Measurements from ENCODE around the gene ZBTB20.

ZBTB20 gene

DNA sequence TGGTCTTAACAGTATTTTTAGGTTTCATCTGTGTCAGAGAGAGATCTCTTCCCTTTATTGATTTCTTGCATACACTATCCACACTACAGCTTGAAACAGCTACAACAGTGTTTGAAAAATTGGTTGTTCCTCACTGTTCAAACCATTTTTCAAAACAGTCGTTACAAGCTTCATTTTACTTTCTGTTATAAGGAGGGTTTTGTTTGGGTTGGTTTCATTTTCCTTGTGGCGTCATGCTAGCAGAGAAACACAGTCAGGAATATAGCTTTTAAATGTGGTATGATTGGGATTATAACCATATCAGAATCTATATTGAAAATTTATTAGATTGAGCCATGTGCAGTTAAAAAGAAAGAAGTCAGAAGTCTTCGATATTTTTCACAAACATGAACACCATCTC, 400.6 kb downstream of the ZBTB20 start:
- DNase-seq, result no peak

DNA sequence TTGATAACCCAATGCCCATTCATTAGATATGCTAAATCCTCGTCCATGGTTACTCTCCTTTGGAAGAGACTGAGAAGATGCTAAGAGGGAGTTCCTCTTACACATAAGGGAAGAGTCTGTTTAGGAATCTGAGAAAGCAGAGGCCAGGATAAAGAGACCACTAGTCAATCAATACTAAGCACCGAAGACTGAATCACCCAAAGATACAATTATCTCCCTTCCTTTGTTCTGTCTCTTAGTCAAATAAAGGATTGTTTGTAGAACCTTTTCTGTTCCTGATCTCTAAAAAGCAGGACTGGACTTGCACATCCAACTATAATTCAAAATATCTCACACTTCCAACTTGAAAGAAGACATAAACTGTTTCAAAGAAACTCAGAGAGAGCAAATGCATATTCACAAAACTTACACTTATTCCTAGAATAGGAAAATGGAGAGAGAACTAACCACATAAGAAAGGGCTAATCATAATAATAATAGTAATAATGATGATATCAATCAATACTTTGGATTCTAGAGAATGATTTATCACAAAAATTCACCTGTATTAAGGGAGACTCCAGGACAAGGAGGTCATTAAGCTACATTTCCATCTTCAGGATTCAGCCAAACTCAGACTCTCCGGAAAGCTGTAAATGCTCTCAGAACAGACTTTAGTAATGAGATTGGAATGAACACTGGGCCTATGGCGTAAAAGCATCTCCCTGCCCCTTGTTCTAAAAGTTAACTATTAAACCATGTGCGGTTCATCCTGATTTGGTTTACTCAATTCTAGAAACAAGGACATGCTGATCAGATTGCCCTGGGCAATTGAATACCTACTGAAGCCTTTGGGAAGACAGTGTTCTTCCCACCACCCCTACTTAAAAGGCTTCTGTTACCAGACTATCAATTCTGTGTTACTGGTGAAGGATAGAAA, 401.5 kb downstream of the ZBTB20 start:
- DNase-seq, result no peak

DNA sequence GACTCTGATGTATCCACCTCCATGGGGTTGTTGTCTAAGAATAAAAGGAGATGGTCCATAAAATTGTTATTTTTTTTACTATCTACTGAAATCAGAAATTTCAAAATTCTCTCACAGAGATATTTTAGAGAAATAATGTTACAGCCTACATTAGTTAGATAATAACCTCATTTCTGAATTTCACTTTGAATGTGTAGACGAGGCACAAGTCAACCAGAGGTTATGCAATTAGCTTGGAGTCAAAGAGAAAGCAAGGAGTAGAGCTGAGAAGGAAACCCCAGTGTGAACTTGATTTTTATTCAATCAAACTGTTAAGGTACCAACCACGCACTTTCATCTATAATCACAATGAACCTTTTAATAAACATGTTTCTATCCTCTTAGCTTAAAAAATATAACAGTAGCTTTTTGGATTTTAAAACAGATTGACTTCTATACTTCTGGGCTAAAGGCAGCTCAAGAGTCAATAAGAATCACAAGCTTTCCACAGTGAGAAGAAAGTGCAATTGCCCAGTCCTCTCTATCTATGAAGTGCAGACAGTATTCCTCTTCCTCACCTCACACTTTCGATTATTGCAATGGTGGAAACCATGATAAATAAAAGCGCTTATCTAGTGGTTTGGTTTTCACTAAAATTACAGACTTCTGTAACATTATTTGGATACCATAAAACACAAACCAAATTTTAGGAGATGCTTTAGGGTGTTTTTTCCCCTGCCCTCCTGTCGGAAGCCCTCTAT, 403.2 kb downstream of the ZBTB20 start:
- no peak for DNase-seq

DNA sequence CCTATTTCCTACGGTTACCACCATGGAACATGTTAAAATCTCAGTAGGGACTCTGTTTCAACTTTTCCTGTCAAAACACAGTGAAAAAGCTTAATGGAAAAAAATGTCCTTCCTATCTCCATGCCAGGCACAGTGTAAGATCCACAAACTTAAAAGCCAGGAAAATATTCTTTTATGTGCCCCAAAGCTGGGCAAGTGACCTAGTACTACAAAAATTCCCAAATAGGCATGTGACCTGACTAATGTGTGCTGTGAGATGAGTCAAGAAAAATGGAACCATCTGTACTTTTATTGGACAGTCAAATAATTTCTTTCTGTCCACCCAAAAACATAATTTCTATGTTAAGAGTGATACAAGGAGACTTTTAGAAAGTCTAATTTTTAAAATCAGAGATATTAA, 406.0 kb downstream of the ZBTB20 start:
- DNase-seq, result no peak

DNA sequence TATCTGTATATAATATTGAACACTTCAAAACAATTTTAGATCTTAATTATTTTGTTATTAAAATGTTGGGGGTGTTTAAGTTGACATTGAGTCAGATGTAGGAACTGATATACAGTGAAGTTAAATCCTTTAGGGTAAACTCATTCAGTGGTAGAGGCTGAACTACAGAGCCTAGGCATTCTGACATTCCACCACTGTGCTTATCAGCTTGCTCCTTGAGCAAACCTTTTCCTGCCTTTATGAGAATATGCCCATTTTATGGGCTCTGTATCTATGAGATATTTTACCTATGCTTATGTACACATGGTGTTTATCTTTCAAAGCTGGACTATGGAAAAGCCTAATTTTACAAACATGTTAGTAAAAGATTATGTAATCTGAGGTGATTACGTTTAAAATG, 407.5 kb downstream of the ZBTB20 start:
- DNase-seq, result no peak

DNA sequence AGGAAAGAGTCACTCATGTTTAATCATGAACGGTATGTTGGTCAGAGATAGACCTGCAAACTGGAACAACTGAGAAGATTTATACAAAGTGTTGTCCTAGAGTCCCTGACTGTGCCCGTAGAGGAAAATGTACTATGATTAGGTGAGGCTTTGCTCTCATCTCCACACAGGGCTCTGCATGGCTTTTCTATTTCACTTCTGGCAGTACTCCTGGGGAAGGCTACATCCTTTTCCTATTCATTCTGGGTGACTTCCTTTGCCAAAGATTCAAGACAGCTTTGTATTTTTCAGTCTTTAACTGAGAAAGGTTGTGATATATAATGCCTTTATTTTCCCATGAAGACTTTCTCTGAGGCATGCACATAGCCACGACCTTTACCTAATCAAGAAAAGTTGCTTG, 414.7 kb downstream of the ZBTB20 start:
- DNase-seq, result no peak

DNA sequence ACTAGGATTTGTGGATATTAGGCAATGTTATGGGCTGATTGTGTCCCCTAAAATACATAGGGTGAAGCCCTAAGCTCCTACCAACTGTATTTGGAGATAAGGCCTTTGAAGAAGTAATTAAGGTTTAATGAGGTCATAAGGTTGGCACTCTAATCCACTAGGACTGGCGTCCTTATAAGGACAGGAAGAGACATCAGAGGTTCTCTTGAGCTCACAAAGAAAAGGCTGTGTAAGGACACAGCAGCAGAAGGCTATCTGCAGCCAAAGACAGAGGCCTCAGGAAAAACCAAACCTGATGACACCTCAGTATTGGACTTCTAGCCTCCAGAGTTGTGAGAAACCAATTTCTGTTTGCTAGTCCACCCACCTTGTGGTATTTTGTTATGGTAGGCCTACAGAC, 416.7 kb downstream of the ZBTB20 start:
- DNase-seq, result no peak

DNA sequence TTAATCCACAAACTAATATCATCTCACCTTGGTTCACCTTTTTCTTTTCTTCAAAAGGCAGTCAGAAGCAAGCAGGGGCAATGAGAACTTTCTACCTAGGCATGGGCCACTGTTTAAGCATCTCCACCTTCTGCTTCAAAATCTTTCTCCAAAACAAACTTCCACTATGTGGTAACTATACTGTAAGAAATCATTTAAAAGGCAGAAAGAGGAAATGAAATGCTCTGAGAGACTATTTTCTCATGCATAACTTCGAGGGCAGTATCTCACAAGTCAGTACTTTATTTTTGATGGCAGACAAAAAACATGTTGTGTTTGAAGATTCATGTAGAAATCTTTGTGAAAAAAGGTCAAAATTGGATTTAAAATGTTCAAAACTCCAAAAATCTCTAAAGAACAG, 419.7 kb downstream of the ZBTB20 start:
- DNase-seq, result no peak

DNA sequence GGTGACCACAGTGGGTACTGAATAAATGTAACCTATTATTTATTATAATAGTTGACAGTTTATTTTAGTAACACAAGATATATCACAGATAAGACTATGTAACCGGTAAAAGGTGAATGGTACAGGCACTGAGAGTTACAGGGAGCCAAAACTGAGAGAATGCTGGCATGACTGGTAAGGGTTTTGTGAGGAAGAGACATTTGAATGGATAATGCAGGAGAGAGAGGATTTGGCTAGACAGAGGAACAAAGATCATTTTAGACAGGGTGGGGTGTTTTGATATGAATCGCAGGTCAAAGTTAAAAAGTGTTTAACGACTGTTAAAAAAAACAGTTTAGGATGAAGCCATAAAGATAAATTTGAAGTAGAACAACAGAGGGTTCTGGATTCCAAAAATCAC, 421.1 kb downstream of the ZBTB20 start:
- DNase-seq, result no peak

DNA sequence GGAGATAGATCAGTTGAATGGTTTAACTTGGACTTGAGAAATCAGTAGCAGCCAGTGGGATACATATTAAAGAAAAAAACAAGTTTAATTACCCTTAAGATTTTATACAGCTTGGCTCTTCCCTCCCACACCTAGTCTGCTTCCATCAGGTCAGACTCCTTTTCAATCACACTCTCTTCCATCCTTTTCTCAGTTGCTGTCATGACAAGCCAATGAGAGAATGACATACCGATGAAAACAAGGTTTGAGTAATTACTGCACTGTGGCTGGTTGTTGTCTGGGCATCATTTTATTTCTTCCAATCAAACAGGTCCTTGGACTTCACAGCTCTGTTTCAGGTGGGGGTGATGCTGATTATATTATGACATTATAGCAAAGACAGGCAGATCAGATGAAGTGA, 424.6 kb downstream of the ZBTB20 start:
- DNase-seq, result no peak

DNA sequence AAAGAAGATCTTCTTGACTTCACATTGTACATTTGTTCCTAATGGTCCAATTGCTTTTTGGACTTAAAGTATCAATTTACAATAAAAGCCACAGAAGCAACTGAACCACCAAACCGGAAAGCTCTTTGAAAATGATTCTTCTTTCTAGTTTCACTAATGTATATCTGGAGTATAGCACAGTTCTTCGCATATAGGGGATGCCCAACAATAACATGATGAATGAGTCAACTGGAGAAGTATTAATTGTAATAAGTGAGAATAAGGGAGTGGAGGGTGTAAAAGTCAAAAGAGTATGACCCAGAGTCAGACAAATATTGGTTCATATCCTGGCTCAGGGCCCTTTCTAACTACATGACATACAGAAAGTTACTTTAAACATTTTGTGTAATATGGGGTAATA, 425.2 kb downstream of the ZBTB20 start:
- no peak for DNase-seq

DNA sequence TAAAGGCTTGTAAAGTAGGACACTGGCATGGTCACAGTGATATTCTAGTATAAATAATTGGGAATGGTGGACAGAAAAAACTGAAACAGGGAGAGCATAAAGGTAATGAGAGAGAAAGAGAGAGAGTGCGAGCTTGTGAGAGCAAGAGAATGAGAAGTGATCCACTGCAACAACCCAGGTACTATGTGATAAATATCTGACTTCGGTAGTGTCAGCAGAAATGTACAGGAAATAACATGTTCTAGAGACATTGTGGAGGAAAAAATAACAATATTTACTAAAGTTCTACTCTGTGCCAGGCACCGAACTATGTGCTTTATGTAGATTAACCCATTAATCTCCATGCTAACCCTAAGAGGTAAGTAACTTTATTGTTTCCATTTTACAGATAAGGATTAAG, 425.9 kb downstream of the ZBTB20 start:
- no peak for DNase-seq

DNA sequence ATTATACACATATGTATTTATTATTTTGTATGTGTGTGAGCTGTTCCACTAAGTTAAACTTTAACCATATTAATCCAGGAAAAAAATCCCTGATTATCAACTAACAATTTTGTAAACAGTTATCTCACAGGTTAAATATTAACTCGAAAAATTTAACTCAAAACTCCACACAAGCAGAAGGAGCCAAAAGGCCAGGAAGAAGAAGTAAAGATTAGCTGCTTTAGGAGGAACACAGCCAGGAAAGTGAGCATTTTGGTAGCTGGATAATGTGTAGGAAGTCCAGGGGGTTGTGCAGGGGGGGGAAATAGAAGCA, 428.2 kb downstream of the ZBTB20 start:
- no peak for DNase-seq

DNA sequence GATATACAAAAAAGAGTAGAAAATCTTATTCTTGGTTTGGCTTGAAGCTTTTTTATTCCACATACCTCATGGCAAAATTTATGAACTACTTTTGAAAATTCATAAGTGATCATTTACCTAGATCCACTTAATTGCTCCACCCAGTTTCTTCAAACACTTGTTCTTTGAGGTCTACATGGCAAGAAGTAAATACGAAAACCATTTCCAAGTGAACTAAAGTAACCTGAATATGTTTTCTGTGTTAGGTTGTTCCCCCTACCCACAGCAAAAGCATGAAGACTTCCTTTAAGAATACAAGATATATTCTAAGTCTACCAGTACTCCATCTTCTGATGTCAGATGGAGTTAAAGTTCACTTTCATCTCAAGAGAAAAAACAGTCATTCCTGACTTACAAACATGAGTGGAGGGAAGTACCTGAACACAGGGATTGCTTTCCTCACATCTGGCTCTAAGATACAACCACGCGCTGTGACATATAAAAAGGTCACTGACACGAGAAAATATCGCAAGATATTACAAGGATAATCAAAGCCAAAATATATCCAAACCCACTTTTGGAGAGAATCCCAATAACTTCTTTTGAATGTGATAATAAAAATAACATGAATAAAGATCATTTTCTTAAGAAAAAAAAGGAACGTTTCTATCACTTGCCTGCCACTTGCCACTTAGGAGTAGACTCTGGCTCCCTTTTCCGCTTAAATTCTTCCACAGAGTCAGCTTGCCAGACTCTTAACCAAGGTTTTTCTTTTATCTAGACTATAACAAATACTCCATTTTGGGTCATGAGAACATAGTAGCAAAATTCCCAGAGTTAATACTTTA, 428.8 kb downstream of the ZBTB20 start:
- DNase-seq, result no peak

DNA sequence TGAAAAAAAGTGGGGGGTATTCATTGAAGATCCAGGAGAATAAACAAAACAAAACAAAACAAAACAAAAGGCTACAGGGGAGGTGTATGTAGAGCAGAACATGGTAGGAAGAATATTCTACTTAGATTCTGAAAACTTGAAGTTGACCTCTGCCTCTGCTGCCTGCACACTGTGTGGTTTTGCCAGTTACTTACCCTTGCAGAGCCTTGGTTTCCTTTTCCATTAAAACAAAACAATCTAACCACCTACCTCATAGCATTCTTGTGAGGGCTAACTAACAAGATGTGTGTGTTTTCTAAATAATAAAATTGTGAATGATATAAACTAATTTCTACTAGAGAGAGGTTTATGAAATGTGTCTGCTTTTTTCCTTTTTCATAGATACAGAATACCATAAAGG, 430.2 kb downstream of the ZBTB20 start:
- no peak for DNase-seq

DNA sequence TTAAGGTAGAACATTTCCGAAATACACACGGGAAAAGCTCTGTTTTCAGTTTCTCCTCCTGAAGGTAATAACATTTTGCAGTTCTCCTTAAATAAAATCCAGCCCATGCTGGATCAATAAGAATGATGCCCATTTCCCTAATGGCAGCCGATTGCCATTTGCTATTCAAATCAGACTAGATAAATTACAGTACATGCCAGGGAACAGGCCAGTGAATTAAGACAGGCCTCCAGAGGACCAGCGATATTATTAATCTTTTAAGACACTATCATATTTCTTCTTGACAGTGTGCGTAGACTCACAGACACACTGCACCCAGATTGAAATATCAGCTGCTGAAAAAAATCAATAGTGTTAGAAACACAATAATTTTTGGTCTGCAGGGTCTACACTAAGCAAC, 431.0 kb downstream of the ZBTB20 start:
- no peak for DNase-seq

DNA sequence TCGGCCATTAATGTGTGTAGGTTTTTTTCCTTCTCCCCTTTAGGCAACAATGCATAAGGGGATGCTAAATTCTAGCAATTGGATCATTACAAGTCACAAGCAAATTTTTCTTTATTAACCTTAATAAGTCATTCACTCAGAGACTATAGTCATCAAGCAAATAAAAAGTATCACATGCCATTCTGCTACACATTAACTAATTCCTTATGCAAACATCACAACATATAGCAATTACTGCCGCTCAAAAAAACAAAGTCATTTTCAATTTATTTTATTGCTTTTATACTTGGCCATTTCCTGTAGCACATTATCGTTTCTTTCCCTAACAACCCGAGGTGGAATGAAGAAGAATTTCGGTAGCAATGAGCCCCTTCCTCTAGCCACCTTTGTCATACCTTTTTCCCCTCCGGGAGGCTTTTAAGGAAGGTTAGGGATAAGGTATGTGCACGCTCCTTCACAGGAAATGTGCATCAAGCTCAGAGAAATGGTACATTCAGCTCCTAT, 432.1 kb downstream of the ZBTB20 start:
- no peak for DNase-seq

DNA sequence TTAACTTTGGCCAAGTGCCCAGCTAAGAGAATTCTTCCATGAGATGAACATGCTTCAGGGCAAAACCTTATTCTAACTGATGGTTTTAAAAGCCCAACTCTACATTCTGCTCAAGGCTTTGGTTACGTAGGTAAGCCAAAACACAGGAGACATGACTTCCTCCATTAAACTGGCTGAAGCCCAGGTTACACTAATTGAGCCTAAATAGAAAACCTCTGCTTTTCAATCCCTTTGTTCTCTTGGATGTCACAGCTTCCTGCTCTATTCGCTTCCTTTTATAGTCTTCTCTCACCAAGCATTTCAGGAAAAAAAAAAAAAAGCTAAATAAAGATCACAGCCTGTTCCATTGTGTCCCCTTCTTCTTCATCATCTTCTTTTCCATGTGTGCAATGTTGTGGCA, 432.9 kb downstream of the ZBTB20 start:
- DNase-seq, result no peak

DNA sequence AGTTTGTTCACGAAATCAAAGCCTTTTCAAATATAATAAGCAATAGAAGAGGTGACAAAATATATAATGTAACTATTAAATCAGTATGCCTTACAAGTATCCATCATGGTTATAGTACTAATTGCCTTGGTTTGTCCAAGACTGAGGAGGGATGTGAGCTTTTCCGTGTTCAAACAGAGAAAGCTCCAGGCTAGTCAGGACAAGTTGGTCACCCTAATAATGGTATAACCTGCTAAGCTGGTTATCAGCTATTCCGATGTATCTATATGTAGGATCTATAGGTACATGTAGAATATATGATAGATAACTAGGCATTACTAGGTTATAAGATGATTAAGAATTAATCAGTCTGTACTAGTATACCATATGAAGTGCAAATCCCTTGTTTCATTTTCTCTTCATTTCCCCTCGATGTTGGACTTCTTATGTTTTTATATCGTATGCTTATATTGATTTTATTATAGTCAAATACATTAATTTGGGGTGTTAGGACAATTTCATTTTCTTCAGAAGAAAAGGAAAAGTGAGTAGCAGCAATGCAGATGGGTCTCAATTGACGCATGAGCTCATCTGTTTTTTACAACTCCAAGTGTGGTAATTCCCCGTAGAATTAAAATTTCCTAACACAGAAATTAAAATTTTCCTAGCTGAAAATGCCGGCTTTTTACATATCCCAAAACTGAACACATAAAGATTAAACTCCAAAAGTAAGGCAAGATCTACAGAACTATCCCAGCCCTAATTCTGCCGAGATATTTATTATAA, 434.2 kb downstream of the ZBTB20 start:
- DNase-seq, result no peak

DNA sequence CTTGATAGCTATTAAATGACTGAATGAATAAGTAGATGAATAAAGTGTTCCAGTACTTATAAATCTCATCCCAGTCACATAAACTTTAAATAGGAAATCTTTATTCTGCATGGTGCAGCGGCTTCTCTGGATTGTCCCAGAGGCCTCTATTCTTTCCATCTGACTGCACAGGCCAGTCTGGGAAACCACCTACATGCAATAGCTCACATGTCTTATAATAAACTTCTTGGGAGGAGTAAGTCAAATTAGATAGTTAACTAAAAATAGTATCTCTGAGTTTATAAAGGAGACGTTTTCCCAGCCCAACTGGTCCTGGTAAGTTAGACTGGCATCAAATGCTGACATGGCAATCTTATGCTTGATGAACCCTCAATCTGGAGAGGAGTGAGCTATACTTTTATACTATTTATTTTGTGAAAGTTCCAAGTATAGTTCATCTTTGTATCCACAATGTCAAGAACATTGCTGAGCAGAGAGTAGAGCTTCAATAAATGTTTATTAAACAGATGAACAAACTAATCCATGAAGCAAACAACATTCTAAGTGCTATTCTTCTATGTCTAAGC, 435.7 kb downstream of the ZBTB20 start:
- no peak for DNase-seq

DNA sequence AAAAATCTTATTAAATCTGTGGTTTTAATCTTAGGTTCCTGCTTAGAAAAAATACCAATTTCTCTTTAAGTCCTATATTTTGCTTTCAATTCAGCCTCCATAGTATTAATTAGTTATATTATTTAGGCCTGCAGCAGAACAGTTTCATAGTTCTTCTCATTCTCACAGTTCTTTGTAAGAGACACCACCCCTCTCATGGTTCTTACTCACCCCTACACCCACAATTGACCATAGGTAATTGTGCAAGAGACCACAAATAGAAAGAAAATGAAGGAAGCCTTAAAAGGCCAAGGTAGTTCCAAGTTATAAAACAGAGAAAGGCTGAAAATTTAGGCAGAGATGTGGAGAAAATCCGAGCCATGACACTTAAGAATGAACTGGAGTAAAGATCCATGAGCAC, 438.0 kb downstream of the ZBTB20 start:
- no peak for DNase-seq

DNA sequence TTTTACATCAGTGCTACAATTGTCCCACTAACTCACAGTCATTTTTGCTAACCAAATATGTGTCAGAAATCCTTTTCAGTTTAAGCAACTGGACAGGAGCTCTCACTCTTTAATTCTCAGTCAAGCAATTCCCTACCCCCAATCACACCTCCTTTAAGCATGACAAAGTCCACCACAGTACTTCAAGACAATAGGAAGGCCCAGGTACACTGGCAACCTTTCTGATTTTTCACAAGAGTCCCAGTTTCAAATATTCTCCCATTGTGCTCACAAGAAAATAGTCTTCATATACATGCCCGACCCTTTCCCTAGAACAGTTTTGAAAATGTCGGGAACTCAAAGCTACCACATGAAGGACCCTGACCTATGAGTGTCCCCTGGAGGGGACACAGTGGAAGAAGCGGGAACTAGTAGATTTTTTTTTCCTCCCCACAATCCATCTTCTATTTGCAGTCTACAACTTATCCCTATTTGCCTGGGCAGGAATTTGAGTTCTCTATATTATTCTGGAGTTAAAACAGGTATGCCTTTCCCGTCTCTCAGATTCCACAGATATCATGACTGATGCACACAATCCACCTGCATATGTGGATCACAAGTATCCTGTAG, 439.7 kb downstream of the ZBTB20 start:
- no peak for DNase-seq

All from hematopoietic multipotent progenitor cell treated with erythropoietin and hydrocortisone succinate and interleukin-3 and kit ligand, for 8 days (in vitro differentiated cells).